ENCODE data around the gene MSRB3.

- TF ChIP-seq CTCF (conservative IDR thresholded peaks at IDR 0.05; ENCODE audit: low read length) = peak; percentile 81
- no peak for TF ChIP-seq EZH2phosphoT487 (IDR thresholded peaks at IDR 0.05; ENCODE audit: borderline replicate concordance)
Measured at GRCh38 chr12:65313719-65314317, 35.3 kb downstream of the MSRB3 start.
